IMR-90 (cell line): Measurements from ENCODE around the gene CASP8. TPM values are rescaled to one million over a fixed set of nuclear protein-coding genes. Genes with fewer than 3 reads are reported as not detected.

Source experiments
- ATAC-seq: fragments of 200-7000 bp; cut with Tn5 transposase; 2 replicates; pipeline ENCODE4 v1.9.1; 2020; ENCODE audit warnings: low read depth, mild to moderate bottlenecking, moderate library complexity
- BruUV-seq: library from RNA; stranded (reverse); fragments of 400-500 nt; replicated peaks from 2 replicates; lab custom pipeline; 2021; lab: Mats Ljungman, UMichigan
- CTCF ChIA-PET: fragments of 300-600 bp; formaldehyde crosslinking; extraction: SDS; loops from one replicate; lab custom pipeline; 2021; ENCODE audit warnings: antibody characterized with exemption; lab: Yijun Ruan, JAX
- POLR2A ChIA-PET: fragments of 300-600 bp; sonication (Branson Sonifier 250); formaldehyde crosslinking; loops from one replicate; lab custom pipeline; 2022; ENCODE audit warnings: antibody characterized with exemption; ENCODE audit not compliant: unreplicated experiment; lab: Charles Lee
- DNase-seq: peaks from one replicate; pipeline ENCODE4 v3.0.0; 2013
- H2AFZ ChIP-seq: replicated peaks from 2 replicates; pipeline ENCODE3; 2013; ENCODE audit warnings: low read length, mild to moderate bottlenecking; ENCODE audit not compliant: poor library complexity
- H2AK5ac ChIP-seq: 2 replicates; pipeline ENCODE4 v1.6.1; 2013; ENCODE audit warnings: low read depth, low read length, inconsistent platforms
- H2AK9ac ChIP-seq: replicated peaks from 2 replicates; pipeline ENCODE3; 2013; ENCODE audit warnings: mild to moderate bottlenecking, low read depth, low read length, moderate library complexity; ENCODE audit not compliant: poor library complexity
- H2BK120ac ChIP-seq: 2 replicates; pipeline ENCODE4 v1.6.1; 2013; ENCODE audit warnings: low read depth, low read length, inconsistent platforms
- H2BK15ac ChIP-seq: 3 replicates; pipeline ENCODE4 v1.6.1; 2013; ENCODE audit warnings: low read depth, low read length, inconsistent platforms
- H2BK20ac ChIP-seq: 2 replicates; pipeline ENCODE4 v1.6.1; 2013; ENCODE audit warnings: low read depth, mild to moderate bottlenecking, inconsistent platforms, low read length, moderate library complexity
- H2BK5ac ChIP-seq: 2 replicates; pipeline ENCODE4 v1.6.1; 2013; ENCODE audit warnings: mild to moderate bottlenecking, low read depth, low read length, inconsistent platforms; ENCODE audit not compliant: poor library complexity, severe bottlenecking
- H3K14ac ChIP-seq: replicated peaks from 2 replicates; pipeline ENCODE4 v1.6.1; 2013; ENCODE audit warnings: low read depth, low read length, inconsistent platforms
- H3K18ac ChIP-seq: 2 replicates; pipeline ENCODE4 v1.6.1; 2013; ENCODE audit warnings: low read depth, low read length, control low read depth
- H3K23ac ChIP-seq: 2 replicates; pipeline ENCODE4 v1.6.1; 2013; ENCODE audit warnings: low read depth, low read length, inconsistent platforms
- H3K27ac ChIP-seq: 2 replicates; pipeline ENCODE4 v1.5.1; 2013; ENCODE audit warnings: mild to moderate bottlenecking, control low read depth, low read length; ENCODE audit not compliant: insufficient read depth
- H3K27me3 ChIP-seq: 2 replicates; pipeline ENCODE4 v1.6.1; 2013; ENCODE audit warnings: low read length; ENCODE audit not compliant: control insufficient read depth, insufficient read depth
- H3K36me3 ChIP-seq: 2 replicates; pipeline ENCODE4 v1.6.1; 2013; ENCODE audit warnings: low read length, mixed read lengths; ENCODE audit not compliant: control insufficient read depth, insufficient read depth
- H3K4ac ChIP-seq: 2 replicates; pipeline ENCODE4 v1.6.1; 2013; ENCODE audit warnings: low read depth, low read length, inconsistent platforms
- H3K4me1 ChIP-seq: 2 replicates; pipeline ENCODE4 v1.6.1; 2013; ENCODE audit warnings: low read length, mixed read lengths; ENCODE audit not compliant: control insufficient read depth, insufficient read depth
- H3K4me2 ChIP-seq: 2 replicates; pipeline ENCODE4 v1.6.1; 2013; ENCODE audit warnings: low read depth, mild to moderate bottlenecking, control low read depth, low read length, moderate library complexity
- H3K4me3 ChIP-seq: 2 replicates; pipeline ENCODE4 v1.5.1; 2013; ENCODE audit warnings: low read depth, mild to moderate bottlenecking, control low read depth, low read length, moderate library complexity; ENCODE audit not compliant: insufficient read depth
- H3K56ac ChIP-seq: 2 replicates; pipeline ENCODE4 v1.6.1; 2013; ENCODE audit warnings: low read length, inconsistent platforms; ENCODE audit not compliant: insufficient read depth; ENCODE audit errors: extremely low read depth
- H3K79me1 ChIP-seq, 2 experiments: 2 replicates each; pipeline ENCODE4 v1.6.1; 2013; ENCODE audit warnings: low read length in 2 of 2, inconsistent platforms in 1 of 2, low read depth in 1 of 2
- H3K9ac ChIP-seq: 2 replicates; pipeline ENCODE4 v1.6.1; 2013; ENCODE audit warnings: low read depth, low read length, control low read depth
- H3K9me1 ChIP-seq: 2 replicates; pipeline ENCODE4 v1.6.1; 2013; ENCODE audit warnings: low read length, inconsistent platforms; ENCODE audit not compliant: insufficient read depth
- H3K9me3 ChIP-seq: 2 replicates; pipeline ENCODE4 v1.6.1; 2013; ENCODE audit warnings: low read length; ENCODE audit not compliant: control insufficient read depth, insufficient read depth
- H4K20me1 ChIP-seq: 2 replicates; pipeline ENCODE4 v1.6.1; 2013; ENCODE audit warnings: low read length, inconsistent platforms; ENCODE audit not compliant: insufficient read depth
- H4K5ac ChIP-seq: 2 replicates; pipeline ENCODE4 v1.6.1; 2013; ENCODE audit warnings: mild to moderate bottlenecking, low read depth, low read length, control low read depth
- H4K8ac ChIP-seq, 2 experiments: 2 replicates each; pipeline ENCODE4 v1.6.1; 2013; ENCODE audit warnings: low read depth in 2 of 2, low read length in 2 of 2, control low read depth in 1 of 2, inconsistent platforms in 1 of 2
- H4K91ac ChIP-seq: 2 replicates; pipeline ENCODE4 v1.6.1; 2013; ENCODE audit warnings: low read depth, low read length, inconsistent platforms; ENCODE audit not compliant: insufficient read depth
- BHLHE40 ChIP-seq: fragments of 150-350 bp; IDR thresholded peaks from 2 replicates; pipeline ENCODE4 v1.6.1; 2016; ENCODE audit warnings: mild to moderate bottlenecking, low read depth, low read length
- CHD1 ChIP-seq: IDR thresholded peaks from 2 replicates; pipeline ENCODE4 v1.6.1; 2012; ENCODE audit warnings: low read depth, low read length, improper control_type of control experiment
- CTCF ChIP-seq: conservative IDR thresholded peaks from 2 replicates; pipeline ENCODE4 v1.5.1; 2012; ENCODE audit warnings: mild to moderate bottlenecking, low read depth, low read length, improper control_type of control experiment
- ELK1 ChIP-seq: fragments of 150-350 bp; IDR thresholded peaks from 2 replicates; pipeline ENCODE4 v1.6.1; 2016; ENCODE audit warnings: low read depth, mild to moderate bottlenecking, low read length, moderate library complexity, borderline replicate concordance
- FOS ChIP-seq: fragments of 150-350 bp; IDR thresholded peaks from 2 replicates; pipeline ENCODE4 v1.6.1; 2016; ENCODE audit warnings: low read depth, low read length
- MAFK ChIP-seq: IDR thresholded peaks from 2 replicates; pipeline ENCODE4 v1.6.1; 2012; ENCODE audit warnings: low read depth, low read length, improper control_type of control experiment
- MAZ ChIP-seq: IDR thresholded peaks from 2 replicates; pipeline ENCODE4 v1.6.1; 2012; ENCODE audit warnings: low read depth, mild to moderate bottlenecking, low read length, improper control_type of control experiment, moderate library complexity, borderline replicate concordance
- MXI1 ChIP-seq: IDR thresholded peaks from 2 replicates; pipeline ENCODE4 v1.6.1; 2012; ENCODE audit warnings: low read depth, mild to moderate bottlenecking, low read length, moderate library complexity, borderline replicate concordance
- NFE2L2 ChIP-seq: fragments of 150-350 bp; IDR thresholded peaks from 2 replicates; pipeline ENCODE4 v1.6.1; 2016; ENCODE audit warnings: low read depth, mild to moderate bottlenecking, low read length
- POLR2A ChIP-seq: IDR thresholded peaks from 2 replicates; pipeline ENCODE4 v1.6.1; 2012; ENCODE audit warnings: mild to moderate bottlenecking, low read depth, low read length
- RAD21 ChIP-seq: IDR thresholded peaks from 2 replicates; pipeline ENCODE4 v1.6.1; 2012; ENCODE audit warnings: low read length, improper control_type of control experiment
- RCOR1 ChIP-seq: IDR thresholded peaks from 2 replicates; pipeline ENCODE4 v1.6.1; 2012; ENCODE audit warnings: mild to moderate bottlenecking, low read length, improper control_type of control experiment; ENCODE audit not compliant: insufficient replicate concordance
- WGBS, 2 experiments: methylation state at CpG; one replicate each; pipeline versions ENCODE4 v1.1.5 to v1.1.7; 2013; ENCODE audit warnings: missing lambda C conversion rate in 2 of 2; ENCODE audit not compliant: insufficient read length in 1 of 2; ENCODE audit errors: extremely low coverage in 2 of 2; 5-methylcytosine and 5-hydroxymethylcytosine counted together
- dilution Hi-C: fragments of 300-500 bp; cut with HindIII; formaldehyde crosslinking; loops from one replicate; pipeline ENCODE4 v1.14.3; 2018; ENCODE audit warnings: low sequenced_read_pairs; ENCODE audit not compliant: unreplicated experiment
- in situ Hi-C: fragments of 300-500 bp; cut with MboI; formaldehyde crosslinking; loops from 3 replicates; pipeline ENCODE4 v1.14.3; 2019; ENCODE audit warnings: low sequenced_read_pairs, inconsistent platforms, mixed read lengths
- intact Hi-C: fragments of 100-400 bp; cut with micrococcal nuclease; formaldehyde crosslinking; loops from 2 replicates; pipeline ENCODE4 v1.10.0; 2022
- polyA plus RNA-seq, 3 experiments: library from polyadenylated mRNA; depleted of rRNA; stranded (reverse); fragments of >200 nt; gene quantifications; 2 replicates each; pipeline ENCODE4 v1.2.3, GENCODE V29; 2012; ENCODE audit warnings: low replicate concordance in 1 of 3
- total RNA-seq: library from RNA; depleted of rRNA; stranded (reverse); fragments of >200 nt; gene quantifications from 2 replicates; pipeline ENCODE4 v1.2.3, GENCODE V29; 2012

Gene CASP8
- total and polyA plus RNA-seq, 2 of the 4 experiments (the other 2 are of a cell fraction) = 13.1 to 17.0 TPM

GRCh38 chr2:201308914-201309313 lies 48.6 kb downstream of the CASP8 start:
- no peak overlapping the region for H4K8ac ChIP-seq
- H2BK120ac ChIP-seq = no peak overlapping the region
- 0 out of 2 replicates have a peak, but pooled peaks cover 2% of the 10 kb centered on the region for H3K36me3 ChIP-seq
- no peak overlapping the region for H3K23ac ChIP-seq
- no peak overlapping the region for H2AK5ac ChIP-seq
- H3K27me3 ChIP-seq = no peaks in the 10 kb centered on the region
- H3K18ac ChIP-seq = no peak overlapping the region
- H3K4me1 ChIP-seq = no peaks in the 10 kb centered on the region
- WGBS, 2 experiments = 100% methylated on average over 2 of the region's 3 CpGs; no CpG with 5 or more reads in 1 of the 2 experiments
- BruUV-seq = no TSS peak
- no peak overlapping the region for H2BK15ac ChIP-seq
- DNase-seq (no peak), ATAC-seq (no peak)
- no peak overlapping the region for H3K4me3 ChIP-seq
- H3K56ac ChIP-seq = no peak overlapping the region
- no peak overlapping the region for H4K5ac ChIP-seq
- TF ChIP-seq POLR2A = no peak
- no peak for TF ChIP-seq ELK1
- TF ChIP-seq MAFK = no peak
- no peak for TF ChIP-seq CTCF
- no peak for TF ChIP-seq MXI1
- TF ChIP-seq BHLHE40 = no peak
- TF ChIP-seq RAD21 = no peak
- TF ChIP-seq NFE2L2 = no peak
- TF ChIP-seq RCOR1 = no peak
- no peak for TF ChIP-seq MAZ
- TF ChIP-seq FOS = no peak
- no peak for TF ChIP-seq CHD1
- H3K14ac ChIP-seq = no peak overlapping the region
- H2AFZ ChIP-seq = no peak overlapping the region
- no peak overlapping the region for H3K4me2 ChIP-seq
- H2BK20ac ChIP-seq = no peak overlapping the region
- H3K79me1 ChIP-seq = no peaks in the 10 kb centered on the region
- H3K27ac ChIP-seq = no peak overlapping the region
- ChIA-PET POLR2A (no interaction called here), CTCF (interaction anchor here (1.9 kb wide), 1 partner anchor 10 kb away, joined by 4 read pairs; no protein-coding TSS in a partner anchor)
- H3K9me3 ChIP-seq = no peaks in the 10 kb centered on the region
- H3K9me1 ChIP-seq = no peaks in the 10 kb centered on the region
- no peak overlapping the region for H3K4ac ChIP-seq
- in situ Hi-C loops (no loop called here), dilution Hi-C loops (no loop called here), intact Hi-C loops (no loop called here)
- no peak overlapping the region for H4K91ac ChIP-seq
- H3K9ac ChIP-seq = no peak overlapping the region
- H2BK5ac ChIP-seq = no peak overlapping the region
- H4K20me1 ChIP-seq = no peaks in the 10 kb centered on the region
- no peak overlapping the region for H2AK9ac ChIP-seq
